Neuronal stem cell (in vitro differentiated cells): Measurements from ENCODE around the gene NHLRC3.
A peak's percentile ranks its signal among the peaks of the same experiment; 100 is the strongest.

Experiments used
- DNase-seq: peaks from one replicate; pipeline ENCODE4 v3.0.0-alpha.2; 2013; ENCODE audit warnings: low spot score
- H2AFZ ChIP-seq: one replicate; pipeline ENCODE4 v1.6.1; 2013; ENCODE audit warnings: mild to moderate bottlenecking, low read length, inconsistent platforms
- H2AK5ac ChIP-seq: 2 replicates; pipeline ENCODE4 v1.6.1; 2013; ENCODE audit warnings: low read depth, mild to moderate bottlenecking, inconsistent platforms, low read length, moderate library complexity, mixed read lengths
- H2BK120ac ChIP-seq: 2 replicates; pipeline ENCODE4 v1.6.1; 2013; ENCODE audit warnings: low read depth, mild to moderate bottlenecking, inconsistent platforms, low read length, moderate library complexity, mixed read lengths
- H2BK12ac ChIP-seq: one replicate; pipeline ENCODE4 v1.6.1; 2013; ENCODE audit warnings: low read length, inconsistent platforms
- H2BK15ac ChIP-seq: 2 replicates; pipeline ENCODE4 v1.6.1; 2013; ENCODE audit warnings: mild to moderate bottlenecking, low read length, inconsistent platforms, mixed read lengths
- H2BK5ac ChIP-seq: one replicate; pipeline ENCODE4 v1.6.1; 2013; ENCODE audit warnings: inconsistent platforms, mild to moderate bottlenecking, low read length, moderate library complexity
- H3K14ac ChIP-seq: one replicate; pipeline ENCODE4 v1.6.1; 2013; ENCODE audit warnings: low read length, inconsistent platforms
- H3K18ac ChIP-seq: 2 replicates; pipeline ENCODE4 v1.6.1; 2013; ENCODE audit warnings: low read length, inconsistent platforms
- H3K23ac ChIP-seq: 2 replicates; pipeline ENCODE4 v1.6.1; 2013; ENCODE audit warnings: low read depth, mild to moderate bottlenecking, mixed read lengths, low read length, inconsistent platforms; ENCODE audit not compliant: poor library complexity
- H3K27ac ChIP-seq: replicated peaks from 3 replicates; pipeline ENCODE4 v1.5.1; 2013; ENCODE audit warnings: low read length, inconsistent platforms
- H3K27me3 ChIP-seq, 3 experiments: 2 replicates each; pipeline ENCODE4 v1.6.1; 2013; ENCODE audit warnings: low read length in 3 of 3, mild to moderate bottlenecking in 2 of 3, inconsistent platforms in 1 of 3, low read depth in 1 of 3, mixed read lengths in 1 of 3, moderate library complexity in 1 of 3; ENCODE audit not compliant: control insufficient read depth in 3 of 3, insufficient read depth in 3 of 3
- H3K36me3 ChIP-seq, 2 donors: replicated peaks in 1 of 2; 2 replicates each; pipeline ENCODE4 v1.6.1; 2013; ENCODE audit warnings: low read length in 2 of 2; ENCODE audit not compliant: control insufficient read depth in 2 of 2, insufficient read depth in 2 of 2
- H3K4ac ChIP-seq: 2 replicates; pipeline ENCODE4 v1.6.1; 2013; ENCODE audit warnings: inconsistent platforms, mild to moderate bottlenecking, low read length, moderate library complexity
- H3K4me1 ChIP-seq, 2 donors: 1 replicate in 1 of 2; 2 replicates in 1 of 2; pipeline ENCODE4 v1.6.1; 2013; ENCODE audit warnings: low read length in 2 of 2, low read depth in 1 of 2; ENCODE audit not compliant: control insufficient read depth in 2 of 2, insufficient read depth in 1 of 2
- H3K4me2 ChIP-seq: one replicate; pipeline ENCODE4 v1.6.1; 2013; ENCODE audit warnings: mild to moderate bottlenecking, low read length, inconsistent platforms; ENCODE audit not compliant: insufficient read depth, poor library complexity, severe bottlenecking
- H3K4me3 ChIP-seq, 2 donors: 2 replicates each; pipeline ENCODE4 v1.5.1; 2013; ENCODE audit warnings: low read length in 2 of 2, mild to moderate bottlenecking in 2 of 2, inconsistent platforms in 1 of 2, moderate library complexity in 1 of 2
- H3K79me1 ChIP-seq: one replicate; pipeline ENCODE4 v1.6.1; 2013; ENCODE audit warnings: low read depth, mild to moderate bottlenecking, inconsistent platforms, low read length, moderate library complexity
- H3K9ac ChIP-seq: one replicate; pipeline ENCODE4 v1.6.1; 2013; ENCODE audit warnings: mild to moderate bottlenecking, low read depth, low read length, inconsistent platforms; ENCODE audit not compliant: poor library complexity
- H3K9me3 ChIP-seq, 2 donors: replicated peaks in 1 of 2; 2 replicates each; pipeline versions ENCODE3 to v1.6.1; 2013; ENCODE audit warnings: low read length in 2 of 2, mild to moderate bottlenecking in 2 of 2, inconsistent platforms in 1 of 2, low read depth in 1 of 2, mixed read lengths in 1 of 2, moderate library complexity in 1 of 2; ENCODE audit not compliant: control insufficient read depth in 2 of 2, insufficient read depth in 1 of 2
- H4K8ac ChIP-seq: one replicate; pipeline ENCODE4 v1.6.1; 2013; ENCODE audit warnings: low read depth, mild to moderate bottlenecking, inconsistent platforms, low read length, moderate library complexity
- H4K91ac ChIP-seq: one replicate; pipeline ENCODE4 v1.6.1; 2013; ENCODE audit warnings: low read length, low read depth, mild to moderate bottlenecking, inconsistent platforms; ENCODE audit not compliant: poor library complexity
- WGBS, 2 donors: extraction: QIAGEN DNeasy Blood & Tissue Kit; methylation state at CpG; one replicate each; pipeline ENCODE4 v1.1.7; 2013; ENCODE audit warnings: missing lambda C conversion rate in 2 of 2, mixed read lengths in 1 of 2; ENCODE audit not compliant: insufficient read length in 2 of 2, insufficient replicate concordance in 1 of 2; ENCODE audit errors: extremely low coverage in 2 of 2; 5-methylcytosine and 5-hydroxymethylcytosine counted together

NHLRC3 gene

DNA sequence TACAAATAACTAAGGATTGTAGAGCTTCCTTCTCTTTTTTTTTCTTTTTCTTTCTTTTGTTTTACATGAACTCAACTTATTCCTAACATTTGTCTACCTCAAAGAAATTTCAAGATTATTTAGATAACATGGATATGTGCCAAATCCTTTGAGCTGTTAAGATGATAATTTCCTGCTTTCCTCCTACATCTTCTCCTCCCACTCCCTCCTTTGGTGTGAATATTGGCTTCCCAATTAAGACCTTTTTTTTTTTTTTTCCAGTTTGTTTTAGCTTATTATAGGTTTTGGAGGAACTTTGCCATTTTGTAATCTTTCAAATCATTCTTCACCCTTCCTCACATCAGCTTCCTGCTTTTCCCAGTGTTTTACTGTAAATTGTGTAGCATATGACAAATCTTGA lies 10.6 kb downstream of the NHLRC3 start:
- no peak for DNase-seq
- H2BK12ac ChIP-seq: no peak overlapping the region
- H2BK5ac ChIP-seq: no peak overlapping the region

DNA sequence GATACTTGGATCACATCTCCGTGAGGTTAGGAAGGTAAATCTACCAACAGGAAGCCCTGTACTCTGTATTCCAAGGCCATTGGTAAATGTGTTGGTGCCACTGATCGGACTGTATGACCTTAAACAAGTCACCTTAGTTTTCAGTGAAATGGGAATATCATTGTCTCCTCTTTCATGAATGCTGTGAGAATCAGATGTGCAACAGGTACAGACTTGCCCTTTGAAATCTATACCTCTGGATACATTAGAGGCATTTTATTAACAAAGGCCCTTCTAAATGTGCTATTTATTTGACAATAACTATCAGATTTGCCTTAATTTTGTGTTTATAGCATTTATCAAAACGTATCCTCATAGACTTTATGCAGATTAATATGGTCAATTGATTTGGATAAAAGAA lies 11.0 kb downstream of the NHLRC3 start:
- Histone ChIP-seq H3K4me2 (no peak overlapping the region), H4K8ac (no peak overlapping the region)
- no CpG with 5 or more reads among the region's 3 CpGs for WGBS, 2 donors

More for the DNA sequence above, 10.6 kb downstream of the NHLRC3 start:
- Histone ChIP-seq H3K14ac (no peak overlapping the region), H2BK15ac (no peak overlapping the region), H3K9me3 (no peaks in the 10 kb centered on the region), H2BK120ac (no peak overlapping the region), H3K18ac (no peak overlapping the region), H3K27me3 (no peaks in the 10 kb centered on the region), H3K4me3 (no peak overlapping the region), H3K36me3 (peaks cover 3 to 65% of the 10 kb centered on the region in 2 donors), H3K4ac (no peak overlapping the region), H2AK5ac (no peak overlapping the region), H4K8ac (no peak overlapping the region), H2AFZ (no peak overlapping the region), H3K4me1 (peaks cover 0 to 4% of the 10 kb centered on the region in 2 donors), H3K9ac (no peak overlapping the region), H3K4me2 (no peak overlapping the region), H3K23ac (no peak overlapping the region), H4K91ac (no peak overlapping the region), H3K79me1 (no peaks in the 10 kb centered on the region), H3K27ac (no peak overlapping the region)

DNA sequence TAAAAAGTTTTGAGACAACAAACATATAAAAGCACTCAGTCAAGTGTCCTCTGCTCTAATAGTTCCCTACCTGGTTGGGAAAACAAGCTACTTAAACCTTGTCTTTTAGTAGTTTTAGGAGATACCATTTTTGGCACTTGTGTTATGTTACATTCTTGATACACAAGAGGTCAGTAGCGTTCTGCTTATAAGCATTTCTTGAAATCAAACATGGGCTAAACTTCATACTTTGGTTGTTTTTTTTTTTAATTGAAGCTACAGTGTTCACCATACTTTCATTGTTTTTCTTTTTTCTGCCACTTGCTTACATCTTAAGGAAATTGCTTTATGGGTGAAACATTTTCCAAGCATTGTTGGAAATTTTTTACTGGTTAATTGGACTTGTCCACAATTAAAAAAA lies 12.9 kb downstream of the NHLRC3 start:
- Histone ChIP-seq H2AK5ac (no peak overlapping the region), H4K8ac (no peak overlapping the region), H2BK15ac (no peak overlapping the region), H3K18ac (no peak overlapping the region), H2BK12ac (no peak overlapping the region), H3K4ac (no peak overlapping the region), H2AFZ (no peak overlapping the region), H3K4me1 (peaks cover 0 to 4% of the 10 kb centered on the region in 2 donors), H3K4me2 (no peak overlapping the region), H3K27ac (no peak overlapping the region), H3K27me3 (no peaks in the 10 kb centered on the region), H3K9ac (no peak overlapping the region), H3K23ac (no peak overlapping the region), H3K9me3 (no peaks in the 10 kb centered on the region), H3K79me1 (no peaks in the 10 kb centered on the region), H3K4me3 (no peak overlapping the region), H4K91ac (no peak overlapping the region), H3K14ac (no peak overlapping the region), H2BK5ac (no peak overlapping the region), H2BK120ac (no peak overlapping the region), H3K36me3 (peaks cover 0 to 45% of the 10 kb centered on the region in 2 donors)
- peak; percentile 26 for DNase-seq
- WGBS, 2 donors: no CpG with 5 or more reads among the region's 1 CpG

More for the DNA sequence above, 11.0 kb downstream of the NHLRC3 start:
- Histone ChIP-seq H3K4me3 (no peak overlapping the region), H3K4ac (no peak overlapping the region), H3K23ac (no peak overlapping the region), H3K4me1 (peaks cover 0 to 4% of the 10 kb centered on the region in 2 donors), H3K18ac (no peak overlapping the region), H3K79me1 (no peaks in the 10 kb centered on the region), H3K27ac (no peak overlapping the region), H3K9me3 (no peaks in the 10 kb centered on the region), H2BK120ac (no peak overlapping the region), H2BK5ac (no peak overlapping the region), H2BK15ac (no peak overlapping the region), H2AFZ (no peak overlapping the region), H3K27me3 (no peaks in the 10 kb centered on the region), H3K14ac (no peak overlapping the region), H3K9ac (no peak overlapping the region), H3K36me3 (peaks cover 0 to 61% of the 10 kb centered on the region in 2 donors), H2AK5ac (no peak overlapping the region), H4K91ac (no peak overlapping the region), H2BK12ac (no peak overlapping the region)
- no peak for DNase-seq

DNA sequence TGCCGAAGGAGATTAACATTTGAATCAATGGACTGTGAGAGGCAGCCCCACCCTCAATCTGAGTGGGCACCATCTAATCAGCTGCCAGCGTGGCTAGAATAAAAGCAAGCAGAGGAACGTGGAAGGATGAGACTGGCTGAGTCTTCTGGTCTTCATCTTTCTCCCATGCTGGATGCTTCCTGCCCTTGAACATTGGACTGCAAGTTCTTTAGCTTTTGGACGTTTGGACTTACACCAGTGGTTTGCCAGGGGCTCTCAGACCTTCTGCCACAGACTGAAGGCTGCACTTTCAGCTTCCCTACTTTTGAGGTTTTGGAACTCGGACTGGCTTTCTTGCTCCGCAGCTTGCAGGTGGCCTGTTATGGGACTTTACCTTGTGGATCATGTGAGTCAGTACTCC lies 14.7 kb downstream of the NHLRC3 start:
- H4K91ac ChIP-seq: no peak overlapping the region
- no peaks in the 10 kb centered on the region for H3K27me3 ChIP-seq
- H2BK12ac ChIP-seq: no peak overlapping the region
- no peaks in the 10 kb centered on the region for H3K79me1 ChIP-seq
- WGBS, 2 donors: no CpG with 5 or more reads among the region's 6 CpGs
- H3K4ac ChIP-seq: no peak overlapping the region
- no peak overlapping the region for H3K18ac ChIP-seq
- H2AK5ac ChIP-seq: no peak overlapping the region
- H2AFZ ChIP-seq: no peak overlapping the region
- peaks cover 0 to 40% of the 10 kb centered on the region in 2 donors for H3K36me3 ChIP-seq
- DNase-seq: no peak
- H2BK5ac ChIP-seq: no peak overlapping the region
- no peak overlapping the region for H4K8ac ChIP-seq
- no peak overlapping the region for H3K27ac ChIP-seq
- no peak overlapping the region for H3K14ac ChIP-seq
- peaks cover 0 to 4% of the 10 kb centered on the region in 2 donors for H3K4me1 ChIP-seq
- H2BK15ac ChIP-seq: no peak overlapping the region
- no peak overlapping the region for H3K4me3 ChIP-seq
- H3K4me2 ChIP-seq: no peak overlapping the region
- H2BK120ac ChIP-seq: no peak overlapping the region
- no peak overlapping the region for H3K23ac ChIP-seq
- H3K9ac ChIP-seq: no peak overlapping the region
- H3K9me3 ChIP-seq: no peaks in the 10 kb centered on the region
